WI38 (cell line): ENCODE measurements around the gene RANBP9.

Experiments used
- H3K4me3 ChIP-seq: 2 replicates; pipeline ENCODE4 v1.5.1; 2011; ENCODE audit warnings: low read depth, mild to moderate bottlenecking, control low read depth, low read length
- TF ChIP-seq, protein P1 (sequence below): IDR thresholded peaks from 2 replicates; pipeline ENCODE4 v1.5.1; 2012; ENCODE audit warnings: low read depth, mild to moderate bottlenecking, control low read depth, low read length

The RANBP9 gene

DNA sequence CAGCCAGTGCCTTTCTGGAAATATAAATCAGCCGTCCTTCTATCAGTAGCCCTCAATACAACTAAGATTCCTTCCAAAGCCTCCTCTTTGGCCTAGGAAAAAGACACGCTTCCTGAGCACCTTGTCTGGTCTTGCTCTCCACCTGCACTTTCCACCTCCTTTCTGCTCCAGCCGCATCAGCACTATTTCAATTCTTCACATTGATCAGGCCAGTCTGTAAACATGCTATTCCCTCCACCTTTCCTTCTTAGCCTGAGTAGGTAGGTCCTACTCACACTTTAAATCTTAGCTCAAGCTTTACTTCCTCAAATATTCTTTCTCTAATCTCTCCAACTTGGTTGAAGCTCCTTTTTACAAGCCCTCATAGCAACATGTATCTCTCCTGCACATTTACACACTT, 11.4 kb downstream of the RANBP9 start:
- H3K4me3 ChIP-seq: no peak overlapping the region
- TF ChIP-seq, protein P1, sequence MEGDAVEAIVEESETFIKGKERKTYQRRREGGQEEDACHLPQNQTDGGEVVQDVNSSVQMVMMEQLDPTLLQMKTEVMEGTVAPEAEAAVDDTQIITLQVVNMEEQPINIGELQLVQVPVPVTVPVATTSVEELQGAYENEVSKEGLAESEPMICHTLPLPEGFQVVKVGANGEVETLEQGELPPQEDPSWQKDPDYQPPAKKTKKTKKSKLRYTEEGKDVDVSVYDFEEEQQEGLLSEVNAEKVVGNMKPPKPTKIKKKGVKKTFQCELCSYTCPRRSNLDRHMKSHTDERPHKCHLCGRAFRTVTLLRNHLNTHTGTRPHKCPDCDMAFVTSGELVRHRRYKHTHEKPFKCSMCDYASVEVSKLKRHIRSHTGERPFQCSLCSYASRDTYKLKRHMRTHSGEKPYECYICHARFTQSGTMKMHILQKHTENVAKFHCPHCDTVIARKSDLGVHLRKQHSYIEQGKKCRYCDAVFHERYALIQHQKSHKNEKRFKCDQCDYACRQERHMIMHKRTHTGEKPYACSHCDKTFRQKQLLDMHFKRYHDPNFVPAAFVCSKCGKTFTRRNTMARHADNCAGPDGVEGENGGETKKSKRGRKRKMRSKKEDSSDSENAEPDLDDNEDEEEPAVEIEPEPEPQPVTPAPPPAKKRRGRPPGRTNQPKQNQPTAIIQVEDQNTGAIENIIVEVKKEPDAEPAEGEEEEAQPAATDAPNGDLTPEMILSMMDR: no peak

DNA sequence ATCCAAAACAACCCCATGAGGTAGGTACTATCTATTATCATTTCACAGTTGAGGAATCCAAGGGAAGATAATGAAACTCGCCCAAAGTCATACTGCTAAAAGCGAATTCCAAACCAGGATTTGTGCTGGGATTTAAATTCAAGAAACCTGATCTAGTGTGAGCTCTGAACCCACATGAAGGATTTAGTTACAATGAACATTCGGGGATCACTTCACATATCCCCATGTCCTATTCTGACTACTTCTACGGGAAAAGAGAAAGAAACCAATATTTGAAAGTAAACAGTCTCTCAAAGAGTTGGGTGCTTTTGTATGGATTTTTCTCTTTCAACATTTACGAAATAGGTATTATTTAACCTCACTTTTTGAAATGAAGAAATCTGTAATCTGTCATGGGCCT, 12.9 kb downstream of the RANBP9 start:
- H3K4me3 ChIP-seq: no peak overlapping the region
- TF ChIP-seq, protein P1: no peak

GRCh38 chr6:13697857-13698256, 13.8 kb downstream of the RANBP9 start:
- TF ChIP-seq, protein P1: no peak
- no peak overlapping the region for H3K4me3 ChIP-seq

GRCh38 chr6:13696226-13696625, 15.4 kb downstream of the RANBP9 start:
- H3K4me3 ChIP-seq: no peak overlapping the region
- TF ChIP-seq, protein P1: no peak

DNA sequence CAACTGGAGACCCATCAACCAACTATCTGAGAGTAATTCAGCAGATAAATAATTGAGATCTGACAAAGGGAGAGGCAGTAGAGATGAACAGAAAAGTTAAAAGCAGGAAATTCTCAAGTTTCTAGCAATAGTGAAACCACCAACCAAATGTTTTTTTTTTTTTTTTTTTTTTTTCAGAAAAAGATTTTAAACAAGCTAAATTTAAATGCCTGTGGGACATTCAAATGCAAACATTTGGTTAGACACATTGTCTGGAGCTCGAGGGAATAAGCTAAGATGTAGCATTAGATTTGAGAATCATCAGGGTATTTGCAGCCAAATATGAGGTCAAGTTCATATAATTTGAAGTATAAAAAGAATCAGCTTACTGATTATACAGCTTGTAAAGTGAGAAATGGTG, 16.4 kb downstream of the RANBP9 start:
- no peak overlapping the region for H3K4me3 ChIP-seq
- TF ChIP-seq, protein P1: no peak

DNA sequence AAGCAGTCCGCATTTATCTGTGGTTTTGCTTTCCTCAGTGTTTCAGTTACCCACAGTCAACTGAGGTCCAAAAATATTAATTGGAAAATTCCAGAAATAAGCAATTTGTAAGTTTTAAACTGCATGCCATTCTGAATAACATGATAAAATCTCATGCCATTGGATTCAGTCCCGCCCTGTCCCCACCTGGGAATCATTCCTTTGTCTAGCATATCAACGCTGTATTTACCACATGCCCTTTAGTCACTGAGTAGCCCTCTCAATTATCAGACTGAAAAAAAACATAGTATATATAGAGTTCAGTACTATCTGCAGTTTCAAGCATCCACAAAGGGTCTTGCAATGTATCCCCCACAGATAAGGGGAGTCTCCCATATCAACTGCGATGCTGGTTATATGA, 17.1 kb downstream of the RANBP9 start:
- H3K4me3 ChIP-seq: no peak overlapping the region
- TF ChIP-seq, protein P1: no peak

DNA sequence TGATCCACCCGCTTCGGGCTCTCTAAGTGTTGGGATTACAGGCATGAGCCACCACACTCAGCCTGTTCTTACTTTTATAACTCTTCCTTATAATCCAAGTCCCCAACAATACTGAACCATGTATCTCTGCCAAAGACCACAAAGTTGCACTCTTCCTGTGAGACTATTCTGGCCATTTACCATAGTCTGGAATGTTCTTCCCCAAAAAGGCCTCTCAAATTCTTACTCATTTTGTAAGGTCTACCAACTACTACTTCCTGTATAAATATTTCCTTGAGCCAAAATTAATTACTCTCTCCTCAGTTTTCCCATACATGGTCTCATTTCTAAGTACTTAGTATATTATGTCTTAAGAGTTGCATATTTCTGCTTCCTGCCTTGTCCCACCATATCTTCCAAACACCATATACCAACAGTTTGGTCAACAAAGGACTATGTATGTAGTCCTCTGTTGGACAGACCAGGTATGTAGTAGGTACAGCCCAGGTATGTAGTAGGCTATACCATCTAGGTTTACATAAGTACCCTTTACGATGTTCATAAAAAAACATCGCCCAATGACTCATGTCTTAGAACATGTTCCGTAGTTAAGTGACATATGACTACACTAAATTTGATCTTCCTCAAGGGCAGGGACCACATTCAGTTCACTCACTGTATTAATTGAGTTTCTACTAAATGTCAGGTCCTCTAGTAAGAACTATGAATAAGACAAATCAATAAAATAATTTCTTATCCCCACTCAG, 22.0 kb downstream of the RANBP9 start:
- TF ChIP-seq, protein P1: no peak

More for the DNA sequence above, 22.0 kb downstream of the RANBP9 start:
- no peak overlapping the region for H3K4me3 ChIP-seq
